ENCODE data around the gene HPN. TPM values are rescaled to one million over a fixed set of nuclear protein-coding genes. Genes with fewer than 3 reads are reported as not detected.

Gene HPN
- total and polyA plus RNA-seq, 10 of the 15 experiments (the other 5 are each of a cell fraction or from before 2014, with no cell fraction given), result 0.21 to 0.35 TPM; not detected in 8

DNA sequence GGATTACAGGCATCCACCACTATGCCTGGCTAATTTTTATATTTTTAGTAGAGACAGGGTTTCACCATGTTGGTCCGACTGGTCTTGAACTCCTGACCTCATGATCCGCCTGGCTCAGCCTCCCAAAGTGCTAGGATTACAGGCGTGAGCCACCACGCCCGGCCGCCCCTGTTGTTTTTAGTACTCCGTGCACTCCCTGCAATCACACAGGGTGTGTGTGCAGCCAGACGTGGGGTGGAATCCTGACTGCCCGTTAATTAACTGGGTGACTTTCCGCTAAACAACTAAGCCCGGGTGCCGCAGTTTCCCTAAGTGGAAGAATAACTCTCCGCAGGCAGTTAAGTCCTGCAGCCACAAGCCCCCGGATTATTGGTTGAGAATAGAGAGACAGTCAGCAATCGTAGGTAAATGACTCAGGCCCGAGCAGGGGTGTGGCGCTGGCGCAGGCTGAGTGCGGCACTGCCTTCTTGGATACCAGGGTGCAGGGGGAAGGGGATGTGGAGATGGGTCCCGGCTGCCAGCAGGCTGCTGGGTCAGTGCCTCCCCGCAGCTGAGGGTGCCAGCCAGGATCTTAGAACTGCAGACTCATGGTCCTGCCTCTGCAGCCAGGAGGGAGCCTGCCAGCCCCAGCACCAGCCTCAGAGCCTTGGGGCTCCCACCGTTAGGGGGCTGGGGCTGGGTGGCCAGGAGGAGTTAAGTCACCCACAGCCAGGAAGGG is 68.0 kb downstream of the HPN start:
- TF ChIP-seq FOXK2 (IDR thresholded peaks at IDR 0.05) (no peak), ZNF274 (IDR thresholded peaks at IDR 0.05; ENCODE audit: insufficient read depth, insufficient read length) (no peak), MEF2B (IDR thresholded peaks at IDR 0.05; ENCODE audit: partially characterized antibody, poor library complexity, severe bottlenecking) (no peak), MTA3 (IDR thresholded peaks at IDR 0.05; ENCODE audit: borderline replicate concordance, low read length) (no peak), LARP7 (IDR thresholded peaks at IDR 0.05) (no peak), TCF7 (IDR thresholded peaks at IDR 0.05; ENCODE audit: borderline replicate concordance) (no peak), GABPA (IDR thresholded peaks at IDR 0.05; ENCODE audit: low read depth) (no peak), IRF4 (IDR thresholded peaks at IDR 0.05; ENCODE audit: low read depth, low read length) (no peak)
- TF ChIP-seq, protein P1, sequence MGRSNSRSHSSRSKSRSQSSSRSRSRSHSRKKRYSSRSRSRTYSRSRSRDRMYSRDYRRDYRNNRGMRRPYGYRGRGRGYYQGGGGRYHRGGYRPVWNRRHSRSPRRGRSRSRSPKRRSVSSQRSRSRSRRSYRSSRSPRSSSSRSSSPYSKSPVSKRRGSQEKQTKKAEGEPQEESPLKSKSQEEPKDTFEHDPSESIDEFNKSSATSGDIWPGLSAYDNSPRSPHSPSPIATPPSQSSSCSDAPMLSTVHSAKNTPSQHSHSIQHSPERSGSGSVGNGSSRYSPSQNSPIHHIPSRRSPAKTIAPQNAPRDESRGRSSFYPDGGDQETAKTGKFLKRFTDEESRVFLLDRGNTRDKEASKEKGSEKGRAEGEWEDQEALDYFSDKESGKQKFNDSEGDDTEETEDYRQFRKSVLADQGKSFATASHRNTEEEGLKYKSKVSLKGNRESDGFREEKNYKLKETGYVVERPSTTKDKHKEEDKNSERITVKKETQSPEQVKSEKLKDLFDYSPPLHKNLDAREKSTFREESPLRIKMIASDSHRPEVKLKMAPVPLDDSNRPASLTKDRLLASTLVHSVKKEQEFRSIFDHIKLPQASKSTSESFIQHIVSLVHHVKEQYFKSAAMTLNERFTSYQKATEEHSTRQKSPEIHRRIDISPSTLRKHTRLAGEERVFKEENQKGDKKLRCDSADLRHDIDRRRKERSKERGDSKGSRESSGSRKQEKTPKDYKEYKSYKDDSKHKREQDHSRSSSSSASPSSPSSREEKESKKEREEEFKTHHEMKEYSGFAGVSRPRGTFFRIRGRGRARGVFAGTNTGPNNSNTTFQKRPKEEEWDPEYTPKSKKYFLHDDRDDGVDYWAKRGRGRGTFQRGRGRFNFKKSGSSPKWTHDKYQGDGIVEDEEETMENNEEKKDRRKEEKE (IDR thresholded peaks at IDR 0.05), result no peak
- 45% methylated on average over 22 of the region's 22 CpGs for WGBS (ENCODE audit: insufficient coverage, insufficient replicate concordance, low lambda C conversion rate, missing lambda C conversion rate)
- Histone ChIP-seq H3K27ac (ENCODE audit: control insufficient read depth, insufficient read depth) (no peak overlapping the region), H3K4me2 (ENCODE audit: control insufficient read depth, insufficient read depth) (no peak overlapping the region), H3K79me2 (ENCODE audit: control insufficient read depth, insufficient read depth, low read length) (no peaks in the 10 kb centered on the region), H3K27me3 (replicated peaks in 1 of 2; ENCODE audit: control insufficient read depth in 2 of 2, insufficient read depth in 2 of 2, low read length in 1 of 2) (peaks cover 0 to 2% of the 10 kb centered on the region in 2 experiments; a peak in 1 of 4 replicates), H3K36me3 (ENCODE audit: control insufficient read depth in 2 of 2, insufficient read depth in 2 of 2, low read length in 1 of 2) (no peaks in the 10 kb centered on the region), H3K9me3 (replicated peaks; ENCODE audit: control insufficient read depth, insufficient read depth, low read length) (no peaks in the 10 kb centered on the region; the same call in 2 of the 3 replicates), H3K4me1 (ENCODE audit: control insufficient read depth, insufficient read depth, low read length) (no peaks in the 10 kb centered on the region), H3K9ac (ENCODE audit: control insufficient read depth, insufficient read depth, low read length) (no peak overlapping the region), H3K4me3 (no peak overlapping the region), H4K20me1 (ENCODE audit: control insufficient read depth, insufficient read depth) (no peaks in the 10 kb centered on the region), H2AFZ (ENCODE audit: control insufficient read depth, low read depth, low read length) (no peak overlapping the region)
- FAIRE-seq (no peak), DNase-seq (ENCODE audit: low read depth, low spot score) (no peak), ATAC-seq (no peak)
- BruUV-seq (replicated peaks), result no TSS peak
- ChIA-PET RAD21 (ENCODE audit: unreplicated experiment) (no interaction called here), CTCF (interaction anchor here (0.6 to 1.4 kb wide), 2 partner anchors 89 to 108 kb away, joined by 3 to 4 read pairs; no protein-coding TSS in a partner anchor), POLR2A (no interaction called here), SMC1A (ENCODE audit: uncharacterized antibody, unreplicated experiment) (no interaction called here)
- intact Hi-C loops (cut with micrococcal nuclease; ENCODE audit: unreplicated experiment), result no loop called here
- in situ Hi-C loops (cut with MboI), result no loop called here
